Glutamatergic neuron (in vitro differentiated cells): Measurements from ENCODE around the gene CKS2. TPM values are rescaled to one million over a fixed set of nuclear protein-coding genes. Genes with fewer than 3 reads are reported as not detected.

Experiments
- DNase-seq: peaks from one replicate; pipeline ENCODE4 v3.0.0; 2022
- H3K27ac Mint-ChIP-seq: one replicate; pipeline ENCODE4 v1.8.0; 2020; ENCODE audit warnings: mild to moderate bottlenecking, mixed read lengths, inconsistent platforms; ENCODE audit not compliant: unreplicated experiment
- H3K27me3 Mint-ChIP-seq: one replicate; pipeline ENCODE4 v1.8.0; 2020; ENCODE audit warnings: mild to moderate bottlenecking, moderate library complexity, mixed read lengths, inconsistent platforms; ENCODE audit not compliant: unreplicated experiment
- H3K36me3 Mint-ChIP-seq: one replicate; pipeline ENCODE4 v1.8.0; 2020; ENCODE audit warnings: mild to moderate bottlenecking, mixed read lengths, inconsistent platforms; ENCODE audit not compliant: unreplicated experiment
- H3K4me1 Mint-ChIP-seq: one replicate; pipeline ENCODE4 v1.8.0; 2020; ENCODE audit warnings: mild to moderate bottlenecking, low read depth, mixed read lengths, inconsistent platforms; ENCODE audit not compliant: unreplicated experiment
- H3K4me3 Mint-ChIP-seq: one replicate; pipeline ENCODE4 v1.8.0; 2020; ENCODE audit warnings: mild to moderate bottlenecking, mixed read lengths, inconsistent platforms; ENCODE audit not compliant: unreplicated experiment
- H3K9me3 Mint-ChIP-seq: one replicate; pipeline ENCODE4 v1.8.0; 2020; ENCODE audit warnings: mild to moderate bottlenecking, moderate library complexity, mixed read lengths, inconsistent platforms; ENCODE audit not compliant: unreplicated experiment
- total RNA-seq: library from RNA; stranded (reverse); fragmentation: NEBNext Ultra II Directional; extraction: Animal tissue kit (Norgen Biotek cat#: 25700); gene quantifications from one replicate; pipeline ENCODE4 v1.2.1, GENCODE V29; 2021; ENCODE audit not compliant: unreplicated experiment
- TF ChIP-seq, protein P1 (sequence below): fragments of 200-600 bp; sonication (generic); IDR thresholded peaks from one replicate; pipeline ENCODE4 v1.5.0; 2021; ENCODE audit not compliant: partially characterized antibody, unreplicated experiment

Gene CKS2
- total RNA-seq, 1 donor from 2014 or later, result 48.7 TPM

DNA sequence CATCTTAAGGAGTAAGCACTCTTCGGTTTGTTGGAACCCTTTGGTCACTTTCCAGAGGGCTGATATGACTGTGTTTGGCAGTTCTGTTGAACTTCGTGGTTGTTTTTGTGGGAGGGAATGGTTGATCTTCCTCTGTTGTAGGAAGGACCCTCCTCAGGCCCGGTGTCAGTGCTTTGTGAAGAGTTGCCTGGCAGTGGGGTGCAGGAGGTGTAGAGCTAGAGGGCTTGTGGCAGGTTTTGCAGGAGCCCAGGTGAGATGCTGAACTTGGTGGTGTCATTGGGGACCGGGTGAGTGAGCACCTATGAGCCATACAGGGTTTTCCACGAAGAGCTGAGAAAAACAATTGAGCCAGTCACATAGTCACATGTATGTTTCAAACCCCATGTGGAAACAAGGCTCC lies 34.5 kb downstream of the CKS2 start:
- peaks cover 20% of the 10 kb centered on the region for H3K36me3 Mint-ChIP-seq
- TF ChIP-seq, protein P1, sequence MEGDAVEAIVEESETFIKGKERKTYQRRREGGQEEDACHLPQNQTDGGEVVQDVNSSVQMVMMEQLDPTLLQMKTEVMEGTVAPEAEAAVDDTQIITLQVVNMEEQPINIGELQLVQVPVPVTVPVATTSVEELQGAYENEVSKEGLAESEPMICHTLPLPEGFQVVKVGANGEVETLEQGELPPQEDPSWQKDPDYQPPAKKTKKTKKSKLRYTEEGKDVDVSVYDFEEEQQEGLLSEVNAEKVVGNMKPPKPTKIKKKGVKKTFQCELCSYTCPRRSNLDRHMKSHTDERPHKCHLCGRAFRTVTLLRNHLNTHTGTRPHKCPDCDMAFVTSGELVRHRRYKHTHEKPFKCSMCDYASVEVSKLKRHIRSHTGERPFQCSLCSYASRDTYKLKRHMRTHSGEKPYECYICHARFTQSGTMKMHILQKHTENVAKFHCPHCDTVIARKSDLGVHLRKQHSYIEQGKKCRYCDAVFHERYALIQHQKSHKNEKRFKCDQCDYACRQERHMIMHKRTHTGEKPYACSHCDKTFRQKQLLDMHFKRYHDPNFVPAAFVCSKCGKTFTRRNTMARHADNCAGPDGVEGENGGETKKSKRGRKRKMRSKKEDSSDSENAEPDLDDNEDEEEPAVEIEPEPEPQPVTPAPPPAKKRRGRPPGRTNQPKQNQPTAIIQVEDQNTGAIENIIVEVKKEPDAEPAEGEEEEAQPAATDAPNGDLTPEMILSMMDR, result no peak
- no peaks in the 10 kb centered on the region for H3K27me3 Mint-ChIP-seq
- H3K4me1 Mint-ChIP-seq, result no peaks in the 10 kb centered on the region
- H3K9me3 Mint-ChIP-seq, result peaks cover 1% of the 10 kb centered on the region
- no peak overlapping the region for H3K27ac Mint-ChIP-seq
- no peak overlapping the region for H3K4me3 Mint-ChIP-seq
- no peak for DNase-seq

- H3K27ac Mint-ChIP-seq, result no peak overlapping the region
These were observed 35.7 kb downstream of the CKS2 start for GRCh38 chr9:89346696-89347095.

DNA sequence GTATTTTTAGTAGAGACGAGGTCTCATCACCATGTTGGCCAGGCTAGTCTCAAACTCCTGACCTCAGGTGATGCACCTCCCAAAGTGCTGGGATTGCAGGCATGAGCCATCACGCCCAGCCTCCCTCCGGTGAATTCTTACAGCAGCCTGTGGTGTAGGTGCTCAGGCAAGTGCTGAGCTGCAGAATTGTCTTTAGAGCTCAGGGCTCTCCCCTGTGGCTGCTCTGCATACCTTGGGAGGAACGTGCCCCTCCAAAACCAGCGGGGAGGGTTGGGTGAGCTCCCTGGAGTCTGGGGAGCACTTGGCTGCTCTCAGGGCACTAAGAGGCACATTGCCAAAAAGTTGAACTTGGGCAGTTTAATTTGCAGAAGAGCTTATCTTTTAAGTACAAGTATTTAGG lies 36.7 kb downstream of the CKS2 start:
- no peaks in the 10 kb centered on the region for H3K4me1 Mint-ChIP-seq
- H3K36me3 Mint-ChIP-seq, result peaks cover 19% of the 10 kb centered on the region
- no peak overlapping the region for H3K4me3 Mint-ChIP-seq
- no peak overlapping the region for H3K27ac Mint-ChIP-seq
- H3K27me3 Mint-ChIP-seq, result no peaks in the 10 kb centered on the region
- TF ChIP-seq, protein P1, result no peak
- H3K9me3 Mint-ChIP-seq, result peaks cover 3% of the 10 kb centered on the region
- DNase-seq, result no peak

More at GRCh38 chr9:89346696-89347095, 35.7 kb downstream of the CKS2 start:
- no peaks in the 10 kb centered on the region for H3K4me1 Mint-ChIP-seq
- H3K4me3 Mint-ChIP-seq, result no peak overlapping the region
- H3K27me3 Mint-ChIP-seq, result no peaks in the 10 kb centered on the region
- H3K9me3 Mint-ChIP-seq, result peaks cover 3% of the 10 kb centered on the region
- H3K36me3 Mint-ChIP-seq, result peaks cover 19% of the 10 kb centered on the region
- TF ChIP-seq, protein P1, result no peak
- DNase-seq, result no peak

DNA sequence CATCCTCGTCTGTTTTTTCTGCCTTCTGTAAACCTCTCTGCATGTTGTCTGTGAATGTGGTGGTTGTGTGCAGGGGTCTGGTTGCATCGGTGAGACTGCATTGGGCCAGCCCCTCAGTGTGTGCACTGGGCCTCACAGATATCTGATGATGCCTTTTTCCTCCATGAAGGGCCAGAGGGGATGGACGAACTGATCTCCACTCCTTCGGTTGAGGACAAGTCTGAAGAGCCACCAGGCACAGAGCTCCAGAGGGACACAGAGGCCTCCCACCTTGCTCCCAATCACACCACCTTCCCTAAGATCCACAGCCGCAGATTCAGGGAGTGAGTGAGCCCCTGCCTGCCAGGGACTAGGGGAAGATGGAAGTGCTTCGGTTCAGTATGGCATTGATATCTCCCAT lies 38.6 kb downstream of the CKS2 start:
- H3K9me3 Mint-ChIP-seq, result peaks cover 2% of the 10 kb centered on the region
- DNase-seq, result no peak
- TF ChIP-seq, protein P1, result no peak
- no peak overlapping the region for H3K4me3 Mint-ChIP-seq
- H3K36me3 Mint-ChIP-seq, result peaks cover 5% of the 10 kb centered on the region
- no peak overlapping the region for H3K27ac Mint-ChIP-seq
- H3K4me1 Mint-ChIP-seq, result no peaks in the 10 kb centered on the region
- no peaks in the 10 kb centered on the region for H3K27me3 Mint-ChIP-seq

DNA sequence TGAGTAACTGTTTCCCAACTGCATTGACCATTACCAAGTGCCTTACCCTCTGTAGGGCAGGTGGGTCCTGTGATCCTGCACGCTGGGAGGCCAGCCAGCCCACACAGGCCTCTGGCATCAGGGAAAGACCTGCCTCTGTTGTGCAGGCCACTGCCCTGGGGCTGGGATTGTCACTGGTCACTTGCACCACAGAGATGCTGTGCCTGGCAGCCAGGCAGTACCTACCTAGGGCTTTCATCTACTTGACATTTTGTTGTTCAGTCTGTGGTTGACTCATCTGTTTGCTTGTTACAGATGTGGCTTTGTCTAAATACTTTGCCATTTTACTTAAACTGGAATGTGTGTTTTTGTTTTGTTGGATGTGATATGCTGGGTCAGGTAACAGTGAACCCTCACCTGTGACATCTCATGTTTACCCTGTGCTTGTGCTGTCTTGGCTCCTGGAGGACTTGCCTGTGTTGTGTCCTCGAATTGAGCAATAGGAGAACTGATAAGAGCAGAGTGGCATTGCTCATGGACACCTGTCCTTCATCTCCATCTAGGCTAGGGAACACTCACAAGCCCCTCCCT lies 40.1 kb downstream of the CKS2 start:
- Mint-ChIP-seq H3K4me3 (no peak overlapping the region), H3K36me3 (peaks cover 4% of the 10 kb centered on the region), H3K9me3 (peaks cover 2% of the 10 kb centered on the region), H3K27me3 (no peaks in the 10 kb centered on the region), H3K4me1 (peaks cover 9% of the 10 kb centered on the region), H3K27ac (no peak overlapping the region)
- DNase-seq, result no peak
- TF ChIP-seq, protein P1, result no peak
